ENCODE results near the gene VAMP2. TPM values are rescaled to one million over a fixed set of nuclear protein-coding genes. Genes with fewer than 3 reads are reported as not detected.
A peak's percentile ranks its signal among the peaks of the same experiment; 100 is the strongest.

VAMP2 gene
- total and polyA plus RNA-seq, 2 donors (not counting 1 experiment from before 2014, with no cell fraction given) = 162 to 209 TPM

DNA sequence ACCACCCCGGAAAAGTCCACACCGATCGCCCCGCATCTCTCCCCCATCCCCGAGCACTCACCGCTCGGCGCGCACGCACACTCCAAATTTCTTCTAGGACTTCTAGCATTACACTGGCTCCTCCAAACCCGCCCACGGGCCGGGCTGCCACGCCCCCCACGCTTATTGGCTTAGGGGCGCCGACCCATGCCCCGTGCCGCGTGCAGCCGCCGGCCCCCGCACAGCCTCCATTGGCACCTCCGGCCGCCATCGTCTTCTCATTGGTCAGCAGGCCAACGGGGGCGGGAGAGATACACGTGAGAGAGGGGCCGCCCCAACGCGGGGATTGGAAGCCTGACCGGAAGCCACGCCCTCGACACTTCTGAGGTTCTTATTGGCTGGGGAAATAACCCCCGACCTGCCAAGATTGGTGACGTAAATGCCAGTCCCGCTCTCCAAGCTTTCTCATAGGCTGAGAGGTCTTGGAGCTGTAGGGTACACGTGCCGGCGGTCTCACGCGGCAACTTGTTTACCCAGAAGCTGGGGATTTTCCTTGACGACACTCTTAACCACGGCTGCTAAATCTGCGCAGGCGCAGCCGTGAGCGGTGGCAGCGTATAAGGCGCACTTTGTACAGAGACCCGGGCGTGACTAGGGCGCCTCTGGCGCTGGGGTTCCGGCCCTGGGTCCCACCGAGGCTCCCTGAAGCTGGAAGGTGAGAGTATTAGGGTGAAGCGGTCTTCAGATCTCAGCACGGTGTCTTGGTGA, 6.3 kb downstream of the VAMP2 start:
- peak overlapping the region; percentile 69 to 96 (median 84) for H3K4me3 ChIP-seq (ENCODE audit: control extremely low read depth in 1 of 5, extremely low read depth in 1 of 5, insufficient read depth in 1 of 5, low read depth in 2 of 5, low read length in 4 of 5)
- H3K36me3 ChIP-seq (replicated peaks in 1 of 2; ENCODE audit: control extremely low read depth in 1 of 2, control insufficient read depth in 1 of 2, extremely low read depth in 1 of 2, insufficient read depth in 2 of 2, low read length in 1 of 2) = peaks cover 0 to 22% of the 10 kb centered on the region in 2 experiments
- peaks cover 38% of the 10 kb centered on the region for H4K20me1 ChIP-seq (ENCODE audit: control insufficient read depth, insufficient read depth, low read length, poor library complexity, severe bottlenecking)
- Mint-ChIP-seq H3K27ac (no peak overlapping the region), H3K9me3 (ENCODE audit: insufficient read depth) (no peaks in the 10 kb centered on the region), H3K4me1 (peaks cover 50% of the 10 kb centered on the region), H3K4me3 (no peak overlapping the region), H3K27me3 (no peaks in the 10 kb centered on the region)
- peak; percentile 100 for DNase-seq
- under 1% methylated on average over 57 of the region's 59 CpGs for WGBS (ENCODE audit: insufficient coverage)
- ChIA-PET CTCF (interaction anchor here (0.6 to 7.7 kb wide), 20 partner anchors 11 to 96 kb away, joined by 3 to 86 read pairs (median 4); partner anchors contain the start of genes ALOXE3, BORCS6, CTC1 and HES7), POLR2A (interaction anchor here (0.6 to 4.5 kb wide), 20 partner anchors 13 to 469 kb away, joined by 3 to 23 read pairs (median 6); partner anchors contain the start of genes ALOX12B, ALOXE3, BORCS6 and CTC1)
- H3K27ac ChIP-seq (ENCODE audit: low read length in 2 of 2) = peak overlapping the region; percentile 98 to 100
- intact Hi-C loops (cut with micrococcal nuclease) = loop anchor here (1.0 kb wide), 8 partner anchors 17 to 132 kb away; partner anchors contain the start of gene RANGRF
- H3K9me3 ChIP-seq (ENCODE audit: control extremely low read depth in 1 of 3, control insufficient read depth in 2 of 3, insufficient read depth in 1 of 3, low read length in 2 of 3) = peaks cover 0 to 6% (median 0%) of the 10 kb centered on the region in 3 donors
- H3K4me1 ChIP-seq (ENCODE audit: control insufficient read depth in 2 of 2, insufficient read depth in 2 of 2, low read length in 2 of 2) = peaks cover 59 to 85% of the 10 kb centered on the region in 2 donors
- H2AFZ ChIP-seq (ENCODE audit: insufficient read depth, low read depth, low read length, poor library complexity, severe bottlenecking) = no peak overlapping the region
- H3K79me2 ChIP-seq (ENCODE audit: control insufficient read depth, insufficient read depth, low read length) = peaks cover 41% of the 10 kb centered on the region
- H3K27me3 ChIP-seq (replicated peaks in 1 of 4; ENCODE audit: control extremely low read depth in 1 of 4, control insufficient read depth in 3 of 4, insufficient read depth in 4 of 4, low read length in 3 of 4) = no peaks in the 10 kb centered on the region
- TF ChIP-seq, protein P1, sequence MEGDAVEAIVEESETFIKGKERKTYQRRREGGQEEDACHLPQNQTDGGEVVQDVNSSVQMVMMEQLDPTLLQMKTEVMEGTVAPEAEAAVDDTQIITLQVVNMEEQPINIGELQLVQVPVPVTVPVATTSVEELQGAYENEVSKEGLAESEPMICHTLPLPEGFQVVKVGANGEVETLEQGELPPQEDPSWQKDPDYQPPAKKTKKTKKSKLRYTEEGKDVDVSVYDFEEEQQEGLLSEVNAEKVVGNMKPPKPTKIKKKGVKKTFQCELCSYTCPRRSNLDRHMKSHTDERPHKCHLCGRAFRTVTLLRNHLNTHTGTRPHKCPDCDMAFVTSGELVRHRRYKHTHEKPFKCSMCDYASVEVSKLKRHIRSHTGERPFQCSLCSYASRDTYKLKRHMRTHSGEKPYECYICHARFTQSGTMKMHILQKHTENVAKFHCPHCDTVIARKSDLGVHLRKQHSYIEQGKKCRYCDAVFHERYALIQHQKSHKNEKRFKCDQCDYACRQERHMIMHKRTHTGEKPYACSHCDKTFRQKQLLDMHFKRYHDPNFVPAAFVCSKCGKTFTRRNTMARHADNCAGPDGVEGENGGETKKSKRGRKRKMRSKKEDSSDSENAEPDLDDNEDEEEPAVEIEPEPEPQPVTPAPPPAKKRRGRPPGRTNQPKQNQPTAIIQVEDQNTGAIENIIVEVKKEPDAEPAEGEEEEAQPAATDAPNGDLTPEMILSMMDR (IDR thresholded peaks at IDR 0.05) = no peak
- TF ChIP-seq EZH2 (IDR thresholded peaks at IDR 0.05; ENCODE audit: borderline replicate concordance, insufficient read depth, low read depth, low read length, poor library complexity, severe bottlenecking) = no peak
- peak overlapping the region; percentile 88 for H3K9ac ChIP-seq (ENCODE audit: low read length)
- peak; percentile 79 for ATAC-seq (ENCODE audit: low read depth)
- peak overlapping the region; percentile 88 for H3K4me2 ChIP-seq (replicated peaks; ENCODE audit: low read depth, low read length, poor library complexity, severe bottlenecking)

DNA sequence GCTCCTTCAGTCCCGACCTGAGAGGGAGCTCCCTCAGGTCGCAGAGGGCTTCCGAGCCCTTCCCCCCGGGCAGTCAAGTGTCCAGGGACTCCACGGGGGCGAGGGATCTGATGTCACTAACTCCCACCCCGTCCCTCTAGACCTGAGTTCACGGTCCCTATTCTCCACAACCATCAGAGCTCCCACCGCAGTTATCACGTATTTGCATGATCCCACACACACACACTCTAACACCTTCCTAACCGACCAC, 6.8 kb downstream of the VAMP2 start:
- Histone ChIP-seq H3K4me1 (ENCODE audit: control insufficient read depth in 2 of 2, insufficient read depth in 2 of 2, low read length in 2 of 2) (peaks cover 54 to 85% of the 10 kb centered on the region in 2 donors), H3K9ac (ENCODE audit: low read length) (peak overlapping the region; percentile 88), H3K4me2 (replicated peaks; ENCODE audit: low read depth, low read length, poor library complexity, severe bottlenecking) (peak overlapping the region; percentile 88), H3K9me3 (ENCODE audit: control extremely low read depth in 1 of 3, control insufficient read depth in 2 of 3, insufficient read depth in 1 of 3, low read length in 2 of 3) (peaks cover 0 to 6% (median 0%) of the 10 kb centered on the region in 3 donors), H3K4me3 (ENCODE audit: control extremely low read depth in 1 of 5, extremely low read depth in 1 of 5, insufficient read depth in 1 of 5, low read depth in 2 of 5, low read length in 4 of 5) (peak overlapping the region; percentile 69 to 96 (median 84)), H3K36me3 (replicated peaks in 1 of 2; ENCODE audit: control extremely low read depth in 1 of 2, control insufficient read depth in 1 of 2, extremely low read depth in 1 of 2, insufficient read depth in 2 of 2, low read length in 1 of 2) (peaks cover 0 to 17% of the 10 kb centered on the region in 2 experiments), H3K79me2 (ENCODE audit: control insufficient read depth, insufficient read depth, low read length) (peaks cover 37% of the 10 kb centered on the region), H3K27ac (ENCODE audit: low read length in 2 of 2) (peak overlapping the region; percentile 97 to 100), H2AFZ (ENCODE audit: insufficient read depth, low read depth, low read length, poor library complexity, severe bottlenecking) (no peak overlapping the region), H4K20me1 (ENCODE audit: control insufficient read depth, insufficient read depth, low read length, poor library complexity, severe bottlenecking) (peaks cover 39% of the 10 kb centered on the region), H3K27me3 (replicated peaks in 1 of 4; ENCODE audit: control extremely low read depth in 1 of 4, control insufficient read depth in 3 of 4, insufficient read depth in 4 of 4, low read length in 3 of 4) (no peaks in the 10 kb centered on the region)
- intact Hi-C loops (cut with micrococcal nuclease) = loop anchor here (1.0 kb wide), 8 partner anchors 17 to 132 kb away; partner anchors contain the start of gene RANGRF
- ATAC-seq (ENCODE audit: low read depth) (no peak), DNase-seq (no peak)
- POLR2A ChIA-PET = interaction anchor here (0.6 to 4.5 kb wide), 14 partner anchors 13 to 853 kb away, joined by 3 to 23 read pairs (median 8); partner anchors contain the start of genes ALOXE3, BORCS6, CTC1 and SLC25A35
- H3K27ac Mint-ChIP-seq = no peak overlapping the region
- H3K9me3 Mint-ChIP-seq (ENCODE audit: insufficient read depth) = no peaks in the 10 kb centered on the region
- no peaks in the 10 kb centered on the region for H3K27me3 Mint-ChIP-seq
- TF ChIP-seq EZH2 (IDR thresholded peaks at IDR 0.05; ENCODE audit: borderline replicate concordance, insufficient read depth, low read depth, low read length, poor library complexity, severe bottlenecking) = no peak
- TF ChIP-seq, protein P1 (IDR thresholded peaks at IDR 0.05) = no peak
- peaks cover 49% of the 10 kb centered on the region for H3K4me1 Mint-ChIP-seq
- WGBS (ENCODE audit: insufficient coverage) = 3% methylated on average over 11 of the region's 11 CpGs
- H3K4me3 Mint-ChIP-seq = no peak overlapping the region
- CTCF ChIA-PET = interaction anchor here (1.0 to 7.7 kb wide), 10 partner anchors 12 to 95 kb away, joined by 3 to 86 read pairs (median 6); partner anchors contain the start of genes ALOXE3, BORCS6, CTC1 and HES7

All from B cell (primary cell).